CD14-positive monocyte (primary cell): Measurements from ENCODE around the gene ACIN1. TPM values are rescaled to one million over a fixed set of nuclear protein-coding genes. Genes with fewer than 3 reads are reported as not detected.

Experiments
- DNase-seq, 3 donors: peaks; one replicate each; pipeline ENCODE4 v3.0.0-alpha.2; 2011 to 2022
- H2AFZ ChIP-seq: 2 replicates; pipeline ENCODE4 v1.6.0; 2012; ENCODE audit warnings: mild to moderate bottlenecking, low read depth, low read length, inconsistent platforms; ENCODE audit not compliant: insufficient read depth, poor library complexity, severe bottlenecking
- H3K27ac ChIP-seq, 2 donors: 1 replicate in 1 of 2; 2 replicates in 1 of 2; pipeline ENCODE4 v1.5.1; 2012 to 2013; ENCODE audit warnings: low read length in 2 of 2, control low read depth in 1 of 2, inconsistent platforms in 1 of 2, low read depth in 1 of 2, mild to moderate bottlenecking in 1 of 2
- H3K27me3 ChIP-seq, 2 donors: one replicate each; pipeline versions ENCODE4 v1.6.0 to v1.6.1; 2011 to 2013; ENCODE audit warnings: low read length in 2 of 2; ENCODE audit not compliant: control insufficient read depth in 2 of 2, insufficient read depth in 2 of 2
- H3K36me3 ChIP-seq, 2 donors: replicated peaks in 1 of 2; 1 replicate in 1 of 2; 2 replicates in 1 of 2; pipeline versions ENCODE4 v1.5.1 to v1.6.1; 2012 to 2013; ENCODE audit warnings: low read length in 2 of 2, control low read depth in 1 of 2, inconsistent platforms in 1 of 2, mild to moderate bottlenecking in 1 of 2; ENCODE audit not compliant: insufficient read depth in 2 of 2, control insufficient read depth in 1 of 2
- H3K4me1 ChIP-seq, 2 donors: 1 replicate in 1 of 2; 2 replicates in 1 of 2; pipeline versions ENCODE4 v1.5.1 to v1.6.1; 2012 to 2013; ENCODE audit warnings: low read length in 2 of 2, control low read depth in 1 of 2, inconsistent platforms in 1 of 2, mild to moderate bottlenecking in 1 of 2, moderate library complexity in 1 of 2; ENCODE audit not compliant: insufficient read depth in 2 of 2, control insufficient read depth in 1 of 2
- H3K4me2 ChIP-seq: replicated peaks from 2 replicates; pipeline ENCODE3; 2012; ENCODE audit warnings: low read length, moderate library complexity, mild to moderate bottlenecking; ENCODE audit not compliant: poor library complexity, severe bottlenecking; ENCODE audit errors: extremely low read depth
- H3K4me3 ChIP-seq, 3 experiments: fragments of 200-600 bp in 1 of 3; sonication (generic) in 1 of 3; replicated peaks in 1 of 3; 1 replicate in 2 of 3; 2 replicates in 1 of 3; pipeline ENCODE4 v1.5.1; 2011 to 2013; ENCODE audit warnings: low read length in 3 of 3, mild to moderate bottlenecking in 3 of 3, control low read depth in 2 of 3, low read depth in 2 of 3, inconsistent platforms in 1 of 3, moderate library complexity in 1 of 3
- H3K79me2 ChIP-seq: 2 replicates; pipeline ENCODE4 v1.6.0; 2012; ENCODE audit warnings: mild to moderate bottlenecking, control low read depth, inconsistent platforms, low read length, moderate library complexity; ENCODE audit not compliant: insufficient read depth
- H3K9ac ChIP-seq: 2 replicates; pipeline ENCODE4 v1.6.0; 2017; ENCODE audit warnings: low read length, mild to moderate bottlenecking; ENCODE audit not compliant: insufficient read depth, poor library complexity, severe bottlenecking
- H3K9me3 ChIP-seq, 2 donors: replicated peaks in 1 of 2; 1 replicate in 1 of 2; 2 replicates in 1 of 2; pipeline versions ENCODE4 v1.5.1 to v1.6.1; 2012 to 2013; ENCODE audit warnings: low read length in 2 of 2, control low read depth in 1 of 2; ENCODE audit not compliant: control insufficient read depth in 1 of 2, insufficient read depth in 1 of 2
- H4K20me1 ChIP-seq: 2 replicates; pipeline ENCODE4 v1.6.0; 2012; ENCODE audit warnings: mild to moderate bottlenecking, low read length, control low read depth, moderate library complexity; ENCODE audit not compliant: insufficient read depth
- H3K27ac Mint-ChIP-seq, 7 donors: one replicate each; pipeline ENCODE4 v1.8.0; 2020; ENCODE audit warnings: mild to moderate bottlenecking in 7 of 7, mixed read lengths in 7 of 7, moderate library complexity in 6 of 7, inconsistent platforms in 2 of 7
- H3K27me3 Mint-ChIP-seq, 3 donors: one replicate each; pipeline ENCODE4 v1.8.0; 2021 to 2022; ENCODE audit warnings: low read depth in 3 of 3, mild to moderate bottlenecking in 3 of 3, mixed read lengths in 3 of 3, moderate library complexity in 3 of 3, inconsistent platforms in 1 of 3
- H3K36me3 Mint-ChIP-seq, 2 donors: one replicate each; pipeline ENCODE4 v1.8.0; 2020; ENCODE audit warnings: mixed read lengths in 2 of 2, inconsistent platforms in 1 of 2, mild to moderate bottlenecking in 1 of 2
- H3K4me1 Mint-ChIP-seq: one replicate; pipeline ENCODE4 v1.8.0; 2020; ENCODE audit warnings: mild to moderate bottlenecking, mixed read lengths
- H3K4me3 Mint-ChIP-seq, 2 donors: one replicate each; pipeline ENCODE4 v1.8.0; 2020; ENCODE audit warnings: mild to moderate bottlenecking in 2 of 2, mixed read lengths in 2 of 2, moderate library complexity in 1 of 2
- H3K9me3 Mint-ChIP-seq, 7 donors: one replicate each; pipeline ENCODE4 v1.8.0; 2020 to 2022; ENCODE audit warnings: mixed read lengths in 7 of 7, mild to moderate bottlenecking in 6 of 7, moderate library complexity in 6 of 7, inconsistent platforms in 2 of 7
- CTCF ChIP-seq: fragments of 200-600 bp; IDR thresholded peaks from one replicate; pipeline ENCODE4 v1.8.0; 2022; ENCODE audit warnings: antibody characterized with exemption, mild to moderate bottlenecking
- WGBS: methylation state at CpG from one replicate; pipeline ENCODE4 v1.1.5; 2013; ENCODE audit warnings: missing lambda C conversion rate; ENCODE audit not compliant: insufficient coverage; 5-methylcytosine and 5-hydroxymethylcytosine counted together
- intact Hi-C, 2 donors: fragments of 100-400 bp; cut with micrococcal nuclease; formaldehyde crosslinking; loops; one replicate each; pipeline versions ENCODE4 v1.15.0 to v1.15.1; 2023
- polyA plus RNA-seq, 3 donors: library from polyadenylated mRNA; depleted of rRNA in 1 of 3; unstranded in 2 of 3; stranded (reverse) in 1 of 3; fragments of 300-500 nt in 2 of 3; fragments of >200 nt in 1 of 3; fragmentation: Illumina TruSeq in 2 of 3; gene quantifications; 1 replicate in 2 of 3; 2 replicates in 1 of 3; pipeline ENCODE4 v1.2.3, GENCODE V29; 2012 to 2021

The ACIN1 gene
- polyA plus RNA-seq, 3 donors = 2.8 to 159 (median 5.4) TPM

GRCh38 chr14:23103581-23103980 is 8.6 kb upstream of the ACIN1 start:
- DNase-seq = no peak
- 89% methylated on average over 4 of the region's 4 CpGs for WGBS
- Histone ChIP-seq H2AFZ (no peak overlapping the region), H3K4me1 (peaks cover 12 to 17% of the 10 kb centered on the region in 2 donors), H3K4me3 (no peak overlapping the region), H3K9me3 (no peaks in the 10 kb centered on the region), H3K4me2 (no peak overlapping the region), H3K79me2 (peaks cover 12% of the 10 kb centered on the region), H3K27me3 (no peaks in the 10 kb centered on the region), H3K36me3 (peaks cover 7 to 10% of the 10 kb centered on the region in 2 donors), H3K9ac (no peak overlapping the region), H4K20me1 (peaks cover 10% of the 10 kb centered on the region), H3K27ac (no peak overlapping the region)
- Mint-ChIP-seq H3K4me1 (peaks cover 31% of the 10 kb centered on the region), H3K36me3 (peaks cover 11% of the 10 kb centered on the region in 2 donors), H3K27me3 (peaks cover 1 to 4% (median 1%) of the 10 kb centered on the region in 3 donors), H3K27ac (no peak overlapping the region), H3K9me3 (no peaks in the 10 kb centered on the region), H3K4me3 (no peak overlapping the region)
- intact Hi-C loops = no loop called here
- TF ChIP-seq CTCF = no peak

GRCh38 chr14:23102801-23103200 is 7.9 kb upstream of the ACIN1 start:
- no peak overlapping the region for H3K4me2 ChIP-seq
- peaks cover 20% of the 10 kb centered on the region for H3K79me2 ChIP-seq
- intact Hi-C loops = no loop called here
- peaks cover 1 to 4% (median 1%) of the 10 kb centered on the region in 3 donors for H3K27me3 Mint-ChIP-seq
- H3K9ac ChIP-seq = no peak overlapping the region
- peaks cover 14 to 18% of the 10 kb centered on the region in 2 donors for H3K36me3 ChIP-seq
- H3K27ac ChIP-seq = no peak overlapping the region
- no peak overlapping the region for H2AFZ ChIP-seq
- H3K36me3 Mint-ChIP-seq = peaks cover 18% of the 10 kb centered on the region in 2 donors
- WGBS = 100% methylated on average over 1 of the region's 2 CpGs
- peaks cover 12 to 17% of the 10 kb centered on the region in 2 donors for H3K4me1 ChIP-seq
- no peaks in the 10 kb centered on the region for H3K27me3 ChIP-seq
- H3K9me3 Mint-ChIP-seq = no peaks in the 10 kb centered on the region
- no peaks in the 10 kb centered on the region for H3K9me3 ChIP-seq
- no peak overlapping the region for H3K27ac Mint-ChIP-seq
- no peak for DNase-seq
- TF ChIP-seq CTCF = no peak
- H3K4me3 ChIP-seq = no peak overlapping the region
- H3K4me3 Mint-ChIP-seq = no peak overlapping the region
- H4K20me1 ChIP-seq = peaks cover 16% of the 10 kb centered on the region
- H3K4me1 Mint-ChIP-seq = peaks cover 31% of the 10 kb centered on the region
